GM12892 (cell line): ENCODE data around the gene ZHX3.

ENCODE experiments used
- POLR2A ChIP-seq: IDR thresholded peaks from 2 replicates; pipeline ENCODE4 v1.6.1; 2011; ENCODE audit warnings: low read depth, low read length, control low read depth
- POLR2AphosphoS5 ChIP-seq: IDR thresholded peaks from 2 replicates; pipeline ENCODE4 v1.6.1; 2011; ENCODE audit warnings: low read depth, low read length, control low read depth
- TAF1 ChIP-seq: IDR thresholded peaks from 2 replicates; pipeline ENCODE4 v1.6.1; 2011; ENCODE audit warnings: low read depth, mild to moderate bottlenecking, control low read depth, low read length, borderline replicate concordance

DNA sequence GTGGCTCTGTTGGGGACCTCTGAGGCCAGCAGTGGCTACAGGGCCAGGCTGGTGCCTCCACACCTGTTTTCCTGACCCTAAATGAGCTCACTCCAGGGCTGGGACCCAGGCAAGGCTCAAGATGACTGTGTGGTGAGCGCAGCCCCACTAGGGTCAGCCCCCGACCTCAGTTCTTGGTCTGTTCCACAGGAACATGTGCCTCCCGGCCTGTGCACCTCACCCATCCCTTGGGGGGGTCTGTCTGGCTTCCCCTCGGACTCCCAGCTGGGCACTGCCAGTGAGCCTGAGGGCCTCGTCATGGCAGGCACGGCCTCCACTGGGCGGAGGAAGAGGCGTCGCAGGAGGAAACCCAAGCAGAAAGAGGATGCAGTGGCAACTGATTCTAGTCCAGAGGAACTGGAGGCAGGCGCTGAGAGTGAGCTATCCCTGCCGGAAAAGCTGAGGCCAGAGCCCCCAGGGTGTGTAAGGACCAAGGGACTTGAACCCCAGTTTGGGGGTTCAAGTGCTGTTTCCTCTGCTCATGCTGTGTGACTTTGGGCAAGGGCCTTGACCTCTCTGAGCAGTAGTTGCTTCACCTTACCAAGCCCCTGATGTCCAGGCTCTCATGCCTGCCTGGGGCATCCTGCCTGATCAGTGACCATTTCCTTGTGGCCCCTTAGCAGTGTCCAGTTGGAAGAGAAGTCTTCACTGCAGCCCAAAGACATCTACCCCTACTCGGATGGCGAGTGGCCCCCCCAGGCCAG is 31.1 kb upstream of the ZHX3 start:
- TF ChIP-seq POLR2AphosphoS5 (no peak), POLR2A (no peak), TAF1 (no peak)
